ENCODE results near the gene BEAN1. TPM values are rescaled to one million over a fixed set of nuclear protein-coding genes. Genes with fewer than 3 reads are reported as not detected.
A peak's percentile ranks its signal among the peaks of the same experiment; 100 is the strongest.

Gene BEAN1
- total RNA-seq, 1 donor from 2014 or later = 3.8 TPM

GRCh38 chr16:66419527-66419926 is 7.6 kb upstream of the BEAN1 start:
- DNase-seq (ENCODE audit: low read depth) = no peak

- DNase-seq (ENCODE audit: low read depth) = peak; percentile 83
Measured at GRCh38 chr16:66420396-66420795, 6.7 kb upstream of the BEAN1 start.

DNA sequence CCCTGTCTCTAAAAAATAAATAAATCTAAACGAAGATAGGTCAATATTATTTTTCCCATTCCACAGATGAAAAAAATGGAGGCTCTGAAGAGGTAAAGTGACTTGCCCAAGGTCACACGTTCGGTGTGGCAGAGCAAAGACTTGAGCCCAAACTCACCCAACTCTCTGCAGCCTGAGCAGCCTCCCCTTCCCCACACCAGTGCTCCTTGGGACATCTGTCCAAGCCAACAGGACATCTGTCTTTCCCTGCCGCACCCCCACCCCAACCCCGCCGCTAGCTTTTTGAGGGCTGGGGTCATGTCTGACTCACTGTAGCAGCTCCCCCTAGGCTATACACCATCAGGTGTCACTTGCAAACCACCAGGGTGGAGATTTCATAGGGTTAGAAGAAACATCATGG is 5.2 kb upstream of the BEAN1 start:
- no peak for DNase-seq (ENCODE audit: low read depth)

- no peak for DNase-seq (ENCODE audit: low read depth)
Measured at GRCh38 chr16:66422366-66422765, 4.7 kb upstream of the BEAN1 start.

GRCh38 chr16:66423177-66423576 is 3.9 kb upstream of the BEAN1 start:
- DNase-seq (ENCODE audit: low read depth) = no peak

- DNase-seq (ENCODE audit: low read depth) = no peak
Measured at GRCh38 chr16:66425651-66426050, 1.4 kb upstream of the BEAN1 start.

- DNase-seq (ENCODE audit: low read depth) = no peak
Measured at GRCh38 chr16:66426112-66427035, 721 bp upstream of the BEAN1 start.

DNA sequence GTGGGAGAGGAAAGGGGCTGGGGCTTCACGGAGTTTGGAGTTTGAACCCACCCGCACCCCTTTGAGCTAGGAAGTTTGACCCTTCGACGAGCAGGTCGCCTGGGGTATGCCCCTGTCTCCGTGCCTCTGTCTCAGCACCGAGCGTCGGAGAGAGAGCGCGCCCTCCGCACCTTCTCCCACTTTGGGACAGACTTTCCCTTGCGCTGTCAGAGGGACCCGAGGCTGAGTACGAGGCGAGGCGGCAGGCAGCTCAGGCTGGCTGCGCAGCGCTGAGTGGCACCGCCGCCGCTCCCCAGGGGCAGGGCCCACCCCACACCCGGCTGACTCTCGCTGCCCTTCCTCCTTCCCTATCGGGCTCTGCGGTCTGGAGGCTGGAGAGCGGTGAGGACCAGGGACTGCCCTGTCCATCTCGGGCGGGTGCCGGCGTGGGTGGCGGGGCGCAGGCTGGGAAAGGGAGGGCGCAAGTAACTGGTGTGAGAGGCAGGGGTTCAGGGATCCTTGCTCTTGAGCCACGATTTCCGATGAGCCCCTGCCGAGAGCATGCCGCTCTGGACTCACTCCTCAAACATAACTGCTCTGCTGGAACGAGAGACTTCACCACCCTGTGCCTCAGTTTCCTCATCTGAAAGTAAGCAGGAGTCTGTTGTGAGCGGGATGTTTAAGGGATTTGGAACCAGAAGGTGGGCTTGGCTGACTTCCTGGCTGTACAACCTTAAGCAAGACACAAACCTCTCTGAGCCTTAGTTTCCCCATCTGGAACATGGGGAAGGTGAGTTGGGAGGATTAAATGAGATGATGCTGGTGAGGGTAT is 981 bp downstream of the BEAN1 start:
- DNase-seq (ENCODE audit: low read depth) = no peak

DNA sequence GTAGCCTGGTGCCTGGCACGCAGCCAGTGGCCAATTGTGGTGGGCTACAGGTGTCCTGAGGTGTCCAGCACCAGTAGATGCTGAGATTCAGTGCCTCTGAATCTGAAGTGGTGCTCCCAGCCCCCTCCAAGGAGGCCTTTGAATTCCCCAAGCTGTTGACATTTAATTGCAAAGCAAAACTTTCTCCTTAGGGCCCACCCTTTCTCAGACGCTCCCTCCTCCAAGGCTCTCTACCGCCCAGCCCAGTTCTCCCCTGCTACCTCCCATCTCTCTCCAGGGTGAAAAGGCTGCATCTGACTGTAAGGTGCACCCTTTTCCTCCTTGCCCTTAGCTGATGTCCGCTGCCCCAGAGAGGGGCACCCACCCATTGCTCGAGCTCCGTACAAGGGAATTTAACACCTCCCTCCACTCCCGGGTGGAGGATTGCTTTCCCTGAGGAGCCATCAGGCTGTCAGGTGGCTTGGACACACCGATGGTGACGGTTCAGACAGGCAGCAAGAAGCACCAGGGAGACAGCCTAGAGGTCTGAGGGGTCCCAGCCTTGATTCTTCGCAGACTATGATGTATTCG is 1.7 kb downstream of the BEAN1 start:
- no peak for DNase-seq (ENCODE audit: low read depth)

- no peak for DNase-seq (ENCODE audit: low read depth)
Measured at GRCh38 chr16:66429290-66429962, 2.3 kb downstream of the BEAN1 start.

- DNase-seq (ENCODE audit: low read depth) = no peak
Measured at GRCh38 chr16:66430214-66430613, 3.1 kb downstream of the BEAN1 start.

DNA sequence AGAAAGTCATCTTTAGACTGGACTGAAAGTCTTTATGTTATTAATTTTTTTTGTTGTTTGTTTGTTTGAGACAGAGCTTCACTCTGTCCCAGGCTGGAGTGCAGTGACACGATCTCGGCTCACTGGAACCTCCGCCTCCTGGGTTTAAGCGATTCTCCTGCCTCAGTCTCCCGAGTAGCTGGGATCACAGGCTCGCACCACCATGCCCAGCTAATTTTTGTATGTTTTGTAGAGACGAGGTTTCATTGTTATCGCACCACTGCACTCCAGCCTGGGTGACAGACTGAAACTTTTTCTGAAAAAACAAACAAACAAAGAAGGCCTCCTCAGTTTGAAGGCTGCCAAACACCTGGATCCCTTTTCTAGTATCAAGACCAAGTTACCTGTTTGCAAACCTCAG is 4.7 kb downstream of the BEAN1 start:
- DNase-seq (ENCODE audit: low read depth) = no peak

DNA sequence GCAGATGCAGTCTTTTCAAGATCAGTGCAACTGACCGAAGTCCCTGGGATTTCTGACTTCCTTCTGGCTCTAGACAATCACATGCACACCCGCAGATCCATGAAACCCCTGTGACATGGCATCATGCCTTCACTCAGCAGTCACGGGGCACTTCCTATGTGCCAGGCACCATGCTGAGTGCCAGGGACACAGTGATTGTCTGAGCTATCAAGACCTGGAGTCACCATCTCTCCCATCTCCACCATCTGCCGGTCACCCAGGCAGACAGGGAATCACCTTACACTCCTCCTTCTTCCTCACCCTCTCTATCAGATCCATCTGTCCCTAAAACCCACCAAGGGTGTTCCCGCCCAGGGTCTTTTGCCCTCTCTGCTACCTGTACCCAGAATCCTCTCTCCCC is 5.3 kb downstream of the BEAN1 start:
- no peak for DNase-seq (ENCODE audit: low read depth)

DNA sequence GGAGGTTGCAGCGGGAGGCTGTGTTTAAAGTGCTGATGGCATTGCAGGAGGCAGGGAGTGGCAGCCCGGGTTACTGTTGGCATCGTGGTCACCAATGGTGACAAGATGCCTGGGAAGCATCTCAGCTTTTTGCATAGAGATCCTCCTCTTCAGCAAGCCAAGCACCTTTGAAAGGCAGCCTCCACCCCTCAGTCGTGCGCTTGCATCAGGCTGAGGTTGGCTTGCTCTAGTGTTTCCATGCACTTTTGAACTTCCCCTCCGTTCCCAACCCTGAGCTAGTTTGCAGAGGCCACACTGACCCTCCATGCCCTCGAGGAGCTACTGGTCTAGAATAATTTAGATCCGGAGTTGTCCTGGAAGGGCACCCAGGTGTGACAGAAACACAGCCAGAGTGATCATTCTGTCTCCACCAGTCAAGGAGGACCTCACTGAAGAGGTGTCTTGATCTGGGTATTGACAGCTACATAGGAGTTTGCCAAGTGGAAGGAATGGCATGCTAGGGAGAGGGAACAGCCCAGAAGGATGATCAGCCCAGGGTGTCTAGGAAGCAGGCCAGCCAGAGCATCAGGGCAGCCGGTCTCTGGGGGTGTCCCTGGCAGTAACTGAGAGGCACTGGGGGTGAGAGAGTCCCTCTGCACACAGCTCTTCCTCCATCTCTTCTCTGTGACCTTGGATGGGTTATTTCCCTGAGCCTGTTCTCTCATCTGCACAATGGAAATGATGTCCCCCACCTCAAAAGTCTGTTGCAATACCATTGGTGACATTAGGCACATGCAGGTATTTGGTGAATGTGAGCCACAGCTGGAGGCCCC is 7.7 kb downstream of the BEAN1 start:
- no peak for DNase-seq (ENCODE audit: low read depth)

GRCh38 chr16:66435896-66436295 is 8.8 kb downstream of the BEAN1 start:
- no peak for DNase-seq (ENCODE audit: low read depth)

DNA sequence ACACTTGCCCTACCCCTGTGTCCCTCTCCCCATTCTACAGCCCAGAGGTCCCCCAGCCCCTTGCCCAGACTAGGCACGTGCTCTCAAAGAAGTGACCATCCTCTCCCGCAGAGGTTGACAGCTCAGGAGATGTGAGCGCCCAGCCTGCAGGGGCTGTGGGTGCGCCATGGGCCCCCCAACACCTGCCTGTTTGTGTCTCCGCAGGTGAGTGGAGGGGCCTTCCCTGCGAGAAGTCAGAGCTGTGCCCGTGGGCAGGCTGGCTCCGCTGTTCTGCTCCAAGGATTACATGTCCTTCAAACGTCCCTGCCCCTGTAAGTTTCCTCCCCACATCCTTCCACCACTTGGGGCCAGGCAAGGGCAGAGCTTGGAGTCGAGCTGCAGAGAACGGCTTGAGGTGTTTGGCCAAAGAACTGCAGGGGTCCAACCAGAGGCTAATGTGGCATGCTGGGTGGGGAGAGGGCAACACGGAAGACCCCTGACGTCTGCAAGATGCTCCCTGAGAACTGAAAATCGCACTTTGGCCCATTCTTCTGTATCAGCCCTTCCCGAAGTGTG is 10.4 kb downstream of the BEAN1 start:
- DNase-seq (ENCODE audit: low read depth) = no peak

- no peak for DNase-seq (ENCODE audit: low read depth)
Measured at GRCh38 chr16:66438536-66438935, 11.4 kb downstream of the BEAN1 start.

DNA sequence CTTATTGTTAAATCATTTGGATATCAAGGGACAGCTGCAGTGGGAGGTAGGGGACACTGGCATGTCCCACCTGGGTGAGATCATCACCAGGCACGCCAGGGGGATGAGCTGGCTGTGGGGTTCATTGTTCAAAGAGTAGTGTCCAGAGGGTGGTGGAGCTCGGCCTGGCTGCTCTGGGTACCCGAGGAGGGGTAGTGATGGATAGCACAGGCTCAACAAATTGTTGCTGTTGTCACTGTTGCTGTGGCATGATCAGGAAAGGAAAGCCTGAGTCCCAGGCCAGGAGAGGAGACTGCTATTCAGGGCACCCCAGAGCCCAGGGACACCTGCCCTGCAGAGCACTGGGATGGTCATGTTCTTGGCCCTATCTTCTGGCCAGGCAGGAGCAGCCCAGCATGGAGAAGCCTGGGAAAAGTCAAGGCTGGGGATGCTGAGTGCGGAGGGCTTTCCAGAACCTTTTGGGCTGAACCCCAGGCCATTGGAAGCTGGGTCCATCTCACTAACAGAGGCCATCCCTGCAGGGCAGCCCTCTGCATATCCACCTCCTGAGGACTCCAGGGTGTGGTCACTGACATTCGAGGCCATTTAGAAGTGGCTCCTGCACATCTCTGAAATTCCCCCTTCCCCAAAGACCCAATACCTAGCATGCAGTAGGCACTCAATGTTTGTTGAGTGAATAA is 12.1 kb downstream of the BEAN1 start:
- DNase-seq (ENCODE audit: low read depth) = no peak

GRCh38 chr16:66440271-66440802 is 13.2 kb downstream of the BEAN1 start:
- no peak for DNase-seq (ENCODE audit: low read depth)

- no peak for DNase-seq (ENCODE audit: low read depth)
Measured at GRCh38 chr16:66440970-66441369, 13.9 kb downstream of the BEAN1 start.

Measured in renal cortical epithelial cell (primary cell).